Right atrium auricular region (tissue), 2 donors: ENCODE results near the gene SPAG4. TPM values are rescaled to one million over a fixed set of nuclear protein-coding genes. Genes with fewer than 3 reads are reported as not detected.

Experiments
- DNase-seq: peaks from one replicate; pipeline ENCODE4 v3.0.0-alpha.2; 2019; ENCODE audit warnings: low spot score
- H3K27ac ChIP-seq, 2 donors: fragments of 200-600 bp; sonication (generic); 1 replicate in 1 of 2; 2 replicates in 1 of 2; pipeline ENCODE4 v1.5.1; 2016 to 2019
- H3K27me3 ChIP-seq, 2 donors: fragments of 200-600 bp; sonication (generic); one replicate each; pipeline versions ENCODE4 v1.5.1 to v1.6.0; 2017 to 2019
- H3K36me3 ChIP-seq: fragments of 200-600 bp; sonication (generic); one replicate; pipeline ENCODE4 v1.5.1; 2016
- H3K4me1 ChIP-seq, 2 donors: fragments of 200-600 bp; sonication (generic); one replicate each; pipeline versions ENCODE4 v1.5.1 to v1.6.0; 2017 to 2019
- H3K4me3 ChIP-seq, 2 donors: fragments of 200-600 bp; sonication (generic); 1 replicate in 1 of 2; 2 replicates in 1 of 2; pipeline ENCODE4 v1.5.1; 2017 to 2019; ENCODE audit warnings: mild to moderate bottlenecking in 1 of 2, moderate library complexity in 1 of 2
- H3K9me3 ChIP-seq, 2 donors: fragments of 200-600 bp; sonication (generic); one replicate each; pipeline ENCODE4 v1.5.1; 2019
- total RNA-seq, 2 donors: library from RNA; depleted of rRNA; stranded (reverse); fragments of >200 nt; gene quantifications; one replicate each; pipeline ENCODE4 v1.1.0, GENCODE V29; 2016
- TF ChIP-seq, protein P1 (sequence below), 2 donors: fragments of 200-600 bp; sonication (generic); IDR thresholded peaks; one replicate each; pipeline ENCODE4 v1.5.1; 2019; ENCODE audit warnings: antibody characterized with exemption in 2 of 2

SPAG4 gene
- total RNA-seq, 2 donors from 2014 or later, result 4.6 to 5.5 TPM

GRCh38 chr20:35619196-35620095 lies 3.8 kb downstream of the SPAG4 start:
- peak overlapping the region; percentile 23 to 94 for H3K27ac ChIP-seq

GRCh38 chr20:35620818-35621559 lies 5.4 kb downstream of the SPAG4 start:
- Histone ChIP-seq H3K36me3 (peaks cover 13% of the 10 kb centered on the region), H3K4me3 (no peak overlapping the region), H3K27me3 (no peaks in the 10 kb centered on the region), H3K27ac (no peak overlapping the region), H3K9me3 (no peaks in the 10 kb centered on the region), H3K4me1 (peaks cover 0 to 29% of the 10 kb centered on the region in 2 donors)
- TF ChIP-seq, protein P1, sequence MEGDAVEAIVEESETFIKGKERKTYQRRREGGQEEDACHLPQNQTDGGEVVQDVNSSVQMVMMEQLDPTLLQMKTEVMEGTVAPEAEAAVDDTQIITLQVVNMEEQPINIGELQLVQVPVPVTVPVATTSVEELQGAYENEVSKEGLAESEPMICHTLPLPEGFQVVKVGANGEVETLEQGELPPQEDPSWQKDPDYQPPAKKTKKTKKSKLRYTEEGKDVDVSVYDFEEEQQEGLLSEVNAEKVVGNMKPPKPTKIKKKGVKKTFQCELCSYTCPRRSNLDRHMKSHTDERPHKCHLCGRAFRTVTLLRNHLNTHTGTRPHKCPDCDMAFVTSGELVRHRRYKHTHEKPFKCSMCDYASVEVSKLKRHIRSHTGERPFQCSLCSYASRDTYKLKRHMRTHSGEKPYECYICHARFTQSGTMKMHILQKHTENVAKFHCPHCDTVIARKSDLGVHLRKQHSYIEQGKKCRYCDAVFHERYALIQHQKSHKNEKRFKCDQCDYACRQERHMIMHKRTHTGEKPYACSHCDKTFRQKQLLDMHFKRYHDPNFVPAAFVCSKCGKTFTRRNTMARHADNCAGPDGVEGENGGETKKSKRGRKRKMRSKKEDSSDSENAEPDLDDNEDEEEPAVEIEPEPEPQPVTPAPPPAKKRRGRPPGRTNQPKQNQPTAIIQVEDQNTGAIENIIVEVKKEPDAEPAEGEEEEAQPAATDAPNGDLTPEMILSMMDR (IDR thresholded peaks at IDR 0.05), result no peak
- no peak for DNase-seq

More at GRCh38 chr20:35619196-35620095, 3.8 kb downstream of the SPAG4 start:
- H3K27me3 ChIP-seq, result no peaks in the 10 kb centered on the region
- DNase-seq, result peak; percentile 79
- TF ChIP-seq, protein P1 (IDR thresholded peaks at IDR 0.05), result peak in 1 of 2 donors; percentile 50
- H3K4me3 ChIP-seq, result peak overlapping the region; percentile 41 to 69
- peaks cover 0 to 36% of the 10 kb centered on the region in 2 donors for H3K4me1 ChIP-seq
- H3K36me3 ChIP-seq, result no peaks in the 10 kb centered on the region
- H3K9me3 ChIP-seq, result no peaks in the 10 kb centered on the region

GRCh38 chr20:35621560-35621946 lies 5.9 kb downstream of the SPAG4 start:
- Histone ChIP-seq H3K9me3 (no peaks in the 10 kb centered on the region), H3K36me3 (peaks cover 18% of the 10 kb centered on the region), H3K4me3 (no peak overlapping the region), H3K27ac (no peak overlapping the region), H3K4me1 (peaks cover 0 to 29% of the 10 kb centered on the region in 2 donors), H3K27me3 (no peaks in the 10 kb centered on the region)
- DNase-seq, result no peak
- TF ChIP-seq, protein P1 (IDR thresholded peaks at IDR 0.05), result no peak

DNA sequence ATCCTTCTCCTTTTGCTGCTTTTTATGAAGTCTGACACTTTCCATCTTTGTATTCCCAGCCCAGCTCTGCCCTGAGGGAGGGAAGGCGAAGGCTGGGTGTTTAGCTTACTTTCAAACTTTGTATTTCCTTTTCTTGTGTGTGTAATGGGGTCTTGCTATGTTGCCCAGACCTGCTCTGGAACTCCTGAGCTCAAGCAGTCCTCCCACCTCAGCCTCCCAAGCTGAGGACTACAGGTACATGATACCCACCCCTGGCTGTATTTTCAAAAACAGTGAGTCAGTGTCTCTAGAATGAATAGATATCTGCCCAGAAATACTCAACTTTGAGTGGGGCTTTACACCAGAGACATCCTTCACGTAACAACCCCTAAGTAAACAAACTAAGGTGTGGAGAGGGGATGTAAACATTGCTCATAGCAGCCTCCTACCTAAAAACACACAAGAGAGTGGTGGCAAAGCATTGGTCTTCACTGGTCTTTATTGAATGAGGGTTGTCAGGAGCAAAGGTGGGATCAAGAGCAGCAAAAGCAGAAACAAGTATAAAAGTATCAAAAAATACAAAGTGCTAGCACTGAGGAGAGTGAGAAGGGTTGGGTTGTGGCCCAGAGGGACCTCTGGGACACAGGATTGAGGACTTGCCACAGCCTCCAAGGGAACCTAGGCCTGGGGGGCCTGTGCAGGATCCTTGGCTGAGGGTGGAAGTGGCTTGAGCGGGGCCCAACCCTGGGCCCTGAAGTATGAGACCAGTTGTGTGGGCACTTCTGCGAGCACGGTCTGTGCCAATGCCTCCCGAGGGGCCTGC lies 10.2 kb downstream of the SPAG4 start:
- no peaks in the 10 kb centered on the region for H3K4me1 ChIP-seq
- no peak overlapping the region for H3K27ac ChIP-seq
- no peaks in the 10 kb centered on the region for H3K27me3 ChIP-seq
- peaks cover 57% of the 10 kb centered on the region for H3K36me3 ChIP-seq
- H3K9me3 ChIP-seq, result no peaks in the 10 kb centered on the region
- TF ChIP-seq, protein P1 (IDR thresholded peaks at IDR 0.05), result no peak
- no peak for DNase-seq
- H3K4me3 ChIP-seq, result no peak overlapping the region

GRCh38 chr20:35626386-35627001 lies 10.9 kb downstream of the SPAG4 start:
- Histone ChIP-seq H3K27me3 (no peaks in the 10 kb centered on the region), H3K4me1 (no peaks in the 10 kb centered on the region), H3K9me3 (no peaks in the 10 kb centered on the region), H3K4me3 (no peak overlapping the region), H3K36me3 (peaks cover 64% of the 10 kb centered on the region), H3K27ac (no peak overlapping the region)
- DNase-seq, result no peak
- TF ChIP-seq, protein P1 (IDR thresholded peaks at IDR 0.05), result no peak
